ENCODE measurements around the gene HERC5.

DNA sequence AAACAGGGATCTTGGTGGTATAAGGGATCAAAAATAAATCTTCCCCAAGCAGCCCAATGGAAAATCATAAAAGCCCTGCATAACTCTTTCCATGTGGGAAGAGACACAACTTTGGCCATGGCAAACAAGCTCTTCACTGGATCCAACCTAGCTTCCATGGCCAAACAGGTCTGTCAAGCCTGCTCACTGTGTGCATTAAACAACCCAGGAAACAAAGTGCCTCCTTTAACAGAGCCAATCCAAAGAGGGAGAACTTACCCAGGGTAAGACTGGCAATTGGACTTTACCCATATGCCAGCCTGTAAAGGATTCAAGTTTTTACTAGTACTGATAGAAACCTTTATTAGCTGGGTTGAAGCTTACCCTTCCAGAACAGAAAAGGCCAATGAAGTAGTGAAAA is 7.6 kb upstream of the HERC5 start:
- TF ChIP-seq, protein P1, sequence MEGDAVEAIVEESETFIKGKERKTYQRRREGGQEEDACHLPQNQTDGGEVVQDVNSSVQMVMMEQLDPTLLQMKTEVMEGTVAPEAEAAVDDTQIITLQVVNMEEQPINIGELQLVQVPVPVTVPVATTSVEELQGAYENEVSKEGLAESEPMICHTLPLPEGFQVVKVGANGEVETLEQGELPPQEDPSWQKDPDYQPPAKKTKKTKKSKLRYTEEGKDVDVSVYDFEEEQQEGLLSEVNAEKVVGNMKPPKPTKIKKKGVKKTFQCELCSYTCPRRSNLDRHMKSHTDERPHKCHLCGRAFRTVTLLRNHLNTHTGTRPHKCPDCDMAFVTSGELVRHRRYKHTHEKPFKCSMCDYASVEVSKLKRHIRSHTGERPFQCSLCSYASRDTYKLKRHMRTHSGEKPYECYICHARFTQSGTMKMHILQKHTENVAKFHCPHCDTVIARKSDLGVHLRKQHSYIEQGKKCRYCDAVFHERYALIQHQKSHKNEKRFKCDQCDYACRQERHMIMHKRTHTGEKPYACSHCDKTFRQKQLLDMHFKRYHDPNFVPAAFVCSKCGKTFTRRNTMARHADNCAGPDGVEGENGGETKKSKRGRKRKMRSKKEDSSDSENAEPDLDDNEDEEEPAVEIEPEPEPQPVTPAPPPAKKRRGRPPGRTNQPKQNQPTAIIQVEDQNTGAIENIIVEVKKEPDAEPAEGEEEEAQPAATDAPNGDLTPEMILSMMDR (IDR thresholded peaks at IDR 0.05): no peak
- TF ChIP-seq MAFK (IDR thresholded peaks at IDR 0.05; ENCODE audit: partially characterized antibody) (no peak), PHF8 (IDR thresholded peaks at IDR 0.05; ENCODE audit: borderline replicate concordance, low read depth) (no peak), CBX8 (IDR thresholded peaks at IDR 0.05) (no peak), MAZ (IDR thresholded peaks at IDR 0.05; ENCODE audit: borderline replicate concordance, low read depth, low read length) (no peak), POLR2A (IDR thresholded peaks at IDR 0.05; ENCODE audit: low read length) (no peak), MYC (IDR thresholded peaks at IDR 0.05; ENCODE audit: borderline replicate concordance, low read length) (no peak)
- TF ChIP-seq, protein P2, sequence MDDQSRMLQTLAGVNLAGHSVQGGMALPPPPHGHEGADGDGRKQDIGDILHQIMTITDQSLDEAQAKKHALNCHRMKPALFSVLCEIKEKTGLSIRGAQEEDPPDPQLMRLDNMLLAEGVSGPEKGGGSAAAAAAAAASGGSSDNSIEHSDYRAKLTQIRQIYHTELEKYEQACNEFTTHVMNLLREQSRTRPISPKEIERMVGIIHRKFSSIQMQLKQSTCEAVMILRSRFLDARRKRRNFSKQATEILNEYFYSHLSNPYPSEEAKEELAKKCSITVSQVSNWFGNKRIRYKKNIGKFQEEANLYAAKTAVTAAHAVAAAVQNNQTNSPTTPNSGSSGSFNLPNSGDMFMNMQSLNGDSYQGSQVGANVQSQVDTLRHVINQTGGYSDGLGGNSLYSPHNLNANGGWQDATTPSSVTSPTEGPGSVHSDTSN (IDR thresholded peaks at IDR 0.05): no peak

Data from A549 (cell line).